HepG2 (cell line): ENCODE results near the gene SSH3. TPM values are rescaled to one million over a fixed set of nuclear protein-coding genes. Genes with fewer than 3 reads are reported as not detected.

ENCODE experiments used
- ATAC-seq: fragments of 200-7000 bp; cut with Tn5 transposase; 3 replicates; pipeline ENCODE4 v1.9.1; 2020; ENCODE audit warnings: mild to moderate bottlenecking, moderate library complexity
- BruUV-seq: library from RNA; stranded (reverse); fragments of 400-500 nt; replicated peaks from 2 replicates; lab custom pipeline; 2021; lab: Mats Ljungman, UMichigan
- CTCF ChIA-PET: fragments of 300-600 bp; formaldehyde crosslinking; extraction: SDS; loops from one replicate; lab custom pipeline; 2021; ENCODE audit warnings: low total read pairs, inconsistent platforms, low intra/inter-chr PET ratio; lab: Yijun Ruan, JAX
- POLR2A ChIA-PET: fragments of 350-600 bp; sonication (Branson Sonifier 250); formaldehyde crosslinking; loops from one replicate; lab custom pipeline; 2020; ENCODE audit warnings: antibody characterized with exemption, inconsistent platforms; lab: Yijun Ruan, JAX
- DNase-seq: peaks from one replicate; pipeline ENCODE4 v3.0.0-alpha.2; 2015; ENCODE audit warnings: low spot score
- FAIRE-seq: peaks from 3 replicates; lab custom pipeline; 2011; peaks lifted over from hg19 to GRCh38; lab: Jason Lieb, UNC
- H2AFZ ChIP-seq: one replicate; pipeline ENCODE4 v1.6.1; 2011; ENCODE audit warnings: low read length, inconsistent platforms
- H3K27ac ChIP-seq: fragments of 300-600 bp; 3 replicates; pipeline ENCODE4 v1.8.0; 2011; ENCODE audit warnings: mixed run types, mild to moderate bottlenecking, mixed read lengths, low read length, inconsistent platforms; ENCODE audit not compliant: insufficient read depth; ENCODE audit errors: extremely low read length
- H3K27me3 ChIP-seq, 2 experiments: fragments of 200-600 bp in 1 of 2; 2 replicates in 1 of 2; 3 replicates in 1 of 2; pipeline versions ENCODE4 v1.6.0 to v1.8.0; 2011; ENCODE audit warnings: low read length in 2 of 2, mild to moderate bottlenecking in 2 of 2, moderate library complexity in 2 of 2, inconsistent platforms in 1 of 2; ENCODE audit not compliant: insufficient read depth in 2 of 2, control insufficient read depth in 1 of 2
- H3K36me3 ChIP-seq, 2 experiments: fragments of 200-600 bp in 1 of 2; replicated peaks in 1 of 2; 2 replicates in 1 of 2; 3 replicates in 1 of 2; pipeline versions ENCODE4 v1.5.1 to v1.8.0; 2011; ENCODE audit warnings: low read length in 2 of 2, inconsistent platforms in 1 of 2; ENCODE audit not compliant: insufficient read depth in 2 of 2, control insufficient read depth in 1 of 2
- H3K4me1 ChIP-seq: 2 replicates; pipeline ENCODE4 v1.5.1; 2012; ENCODE audit warnings: low read length, inconsistent platforms; ENCODE audit not compliant: insufficient read depth
- H3K4me2 ChIP-seq: 2 replicates; pipeline ENCODE4 v1.6.0; 2011; ENCODE audit warnings: low read depth, low read length, inconsistent platforms
- H3K4me3 ChIP-seq, 3 experiments: fragments of 200-600 bp in 1 of 3; sonication (generic), shearing (Covaris generic) in 1 of 3; replicated peaks in 1 of 3; 2 replicates each; pipeline ENCODE4 v1.5.1; 2011 to 2016; ENCODE audit warnings: low read length in 3 of 3, inconsistent platforms in 2 of 3, low read depth in 2 of 3, mild to moderate bottlenecking in 2 of 3, control low read depth in 1 of 3, mixed read lengths in 1 of 3; ENCODE audit not compliant: insufficient read depth in 1 of 3
- H3K79me2 ChIP-seq: one replicate; pipeline ENCODE4 v1.6.1; 2011; ENCODE audit warnings: low read length, inconsistent platforms; ENCODE audit not compliant: insufficient read depth
- H3K9ac ChIP-seq: 2 replicates; pipeline ENCODE4 v1.6.0; 2011; ENCODE audit warnings: mild to moderate bottlenecking, low read depth, low read length, inconsistent platforms; ENCODE audit not compliant: insufficient read depth
- H3K9me3 ChIP-seq: 2 replicates; pipeline ENCODE4 v1.5.1; 2012; ENCODE audit warnings: mild to moderate bottlenecking, low read length
- H4K20me1 ChIP-seq: 2 replicates; pipeline ENCODE4 v1.6.0; 2011; ENCODE audit warnings: inconsistent platforms, mild to moderate bottlenecking, low read length, moderate library complexity; ENCODE audit not compliant: insufficient read depth
- ADNP ChIP-seq: sonication (generic); formaldehyde crosslinking; IDR thresholded peaks from 2 replicates; pipeline ENCODE4 v1.4.0; 2020; ENCODE audit warnings: missing genetic modification reagents
- ARID5B ChIP-seq: IDR thresholded peaks from 2 replicates; pipeline ENCODE4 v1.4.0; 2020; ENCODE audit warnings: mild to moderate bottlenecking, missing genetic modification reagents
- EEA1 ChIP-seq: sonication (generic); formaldehyde crosslinking; IDR thresholded peaks from 2 replicates; pipeline ENCODE4 v1.5.1; 2020; ENCODE audit warnings: mild to moderate bottlenecking, missing genetic modification reagents, borderline replicate concordance
- KLF11 ChIP-seq: IDR thresholded peaks from 2 replicates; pipeline ENCODE4 v1.6.1; 2016; ENCODE audit warnings: missing compliant biosample characterization
- NFKBIZ ChIP-seq: IDR thresholded peaks from 2 replicates; pipeline ENCODE4 v1.6.1; 2018; ENCODE audit warnings: missing genetic modification reagents, missing compliant biosample characterization
- PAWR ChIP-seq: sonication (generic); formaldehyde crosslinking; IDR thresholded peaks from 2 replicates; pipeline ENCODE4 v1.4.0; 2020; ENCODE audit warnings: missing genetic modification reagents, mild to moderate bottlenecking, borderline replicate concordance
- RBM22 ChIP-seq: fragments of 200-400 bp; formaldehyde crosslinking; optimal IDR thresholded peaks from 2 replicates; pipeline ENCODE3; 2017; ENCODE audit warnings: mild to moderate bottlenecking, low read length, moderate library complexity
- RFXANK ChIP-seq: IDR thresholded peaks from 2 replicates; pipeline ENCODE4 v1.6.1; 2016
- SETDB1 ChIP-seq: sonication (generic); formaldehyde crosslinking; IDR thresholded peaks from 2 replicates; pipeline ENCODE4 v1.5.1; 2020; ENCODE audit warnings: missing genetic modification reagents, mild to moderate bottlenecking, borderline replicate concordance
- TCF7L2 ChIP-seq: IDR thresholded peaks from 2 replicates; pipeline ENCODE4 v1.6.1; 2011; ENCODE audit warnings: mild to moderate bottlenecking, low read depth, low read length, moderate library complexity
- ZNF260 ChIP-seq: sonication (generic); formaldehyde crosslinking; IDR thresholded peaks from 2 replicates; pipeline ENCODE4 v1.4.0; 2020; ENCODE audit warnings: missing genetic modification reagents, low read depth, mild to moderate bottlenecking, borderline replicate concordance
- ZNF557 ChIP-seq: sonication (generic); formaldehyde crosslinking; IDR thresholded peaks from 2 replicates; pipeline ENCODE4 v1.4.0; 2020; ENCODE audit warnings: missing genetic modification reagents
- ZNF747 ChIP-seq: sonication (generic); formaldehyde crosslinking; IDR thresholded peaks from 2 replicates; pipeline ENCODE4 v1.8.1; 2023; ENCODE audit warnings: missing genetic modification reagents, mild to moderate bottlenecking, borderline replicate concordance
- ZNF792 ChIP-seq: IDR thresholded peaks from 2 replicates; pipeline ENCODE4 v1.6.1; 2016
- ZNF83 ChIP-seq: sonication (generic); formaldehyde crosslinking; IDR thresholded peaks from 2 replicates; pipeline ENCODE4 v1.4.0; 2020; ENCODE audit warnings: missing genetic modification reagents, mild to moderate bottlenecking, borderline replicate concordance
- ZSCAN21 ChIP-seq: sonication (generic); formaldehyde crosslinking; IDR thresholded peaks from 2 replicates; pipeline ENCODE4 v1.8.0; 2022; ENCODE audit warnings: mild to moderate bottlenecking, missing genetic modification reagents, moderate library complexity, borderline replicate concordance
- WGBS: methylation state at CpG from one replicate; pipeline ENCODE4 v1.1.6; 2017; ENCODE audit warnings: low lambda C conversion rate; 5-methylcytosine and 5-hydroxymethylcytosine counted together
- in situ Hi-C: cut with HindIII; loops from 2 replicates; pipeline ENCODE4 v1.10.0; 2017; ENCODE audit warnings: low pct_unique_long_range_greater_than_20kb; ENCODE audit not compliant: extremely low pct_ligation_motif_present
- intact Hi-C: fragments of 100-400 bp; cut with micrococcal nuclease; formaldehyde crosslinking; loops from one replicate; pipeline ENCODE4 v1.10.0; 2022; ENCODE audit not compliant: unreplicated experiment
- polyA plus RNA-seq, 8 experiments: library from polyadenylated mRNA; depleted of rRNA in 3 of 8; stranded (reverse) in 7 of 8; unstranded in 1 of 8; fragments of >200 nt; fragmentation: Illumina TruSeq in 4 of 8; extraction: Trizol in 4 of 8; gene quantifications; 2 replicates each; pipeline versions ENCODE4 v1.2.1 to v1.2.3, GENCODE V29; 2011 to 2016; ENCODE audit warnings: low read depth in 4 of 8, missing spikeins in 1 of 8, mixed read lengths in 1 of 8; ENCODE audit not compliant: insufficient read depth in 1 of 8
- total RNA-seq, 5 experiments: library from RNA; depleted of rRNA; stranded (reverse); fragments of >200 nt; fragmentation: Illumina TruSeq; extraction: Trizol; gene quantifications; 2 replicates each; pipeline ENCODE4 v1.2.3, GENCODE V29; 2016; ENCODE audit warnings: low read depth in 1 of 5

Gene SSH3
- total and polyA plus RNA-seq, 2 of the 13 experiments (the other 11 are each of a cell fraction or from before 2014, with no cell fraction given), result 12.4 to 18.8 TPM

GRCh38 chr11:67309661-67310061 lies 6.3 kb downstream of the SSH3 start:
- in situ Hi-C loops, result no loop called here
- no peaks in the 10 kb centered on the region for H4K20me1 ChIP-seq
- intact Hi-C loops, result loop anchor here (10.0 kb wide), 1 partner anchor 195 kb away; the partner anchor contains the start of gene KDM2A
- CTCF ChIA-PET, result no interaction called here
- BruUV-seq, result no TSS peak
- no peaks in the 10 kb centered on the region for H3K27me3 ChIP-seq
- no peak for FAIRE-seq
- 96% methylated on average over 5 of the region's 14 CpGs for WGBS
- no peak overlapping the region for H2AFZ ChIP-seq
- no peak overlapping the region for H3K4me2 ChIP-seq
- no peak overlapping the region for H3K9ac ChIP-seq
- H3K9me3 ChIP-seq, result no peaks in the 10 kb centered on the region
- TF ChIP-seq ZNF792 (no peak), RFXANK (no peak), PAWR (CRISPR knock-in tag) (no peak), ZNF557 (CRISPR knock-in tag) (no peak), RBM22 (no peak), KLF11 (CRISPR knock-in tag) (no peak)
- TF ChIP-seq, all 625 proteins: peak for 0
- H3K36me3 ChIP-seq, result peaks cover 0 to 2% of the 10 kb centered on the region in 2 experiments; a peak in 3 of 5 replicates
- DNase-seq, result no peak
- H3K4me1 ChIP-seq, result peaks cover 7% of the 10 kb centered on the region
- H3K79me2 ChIP-seq, result peaks cover 2% of the 10 kb centered on the region
- no peak for ATAC-seq
- H3K4me3 ChIP-seq, result no peak overlapping the region
- H3K27ac ChIP-seq, result no peak overlapping the region
- POLR2A ChIA-PET, result no interaction called here

- Histone ChIP-seq H3K36me3 (peaks cover 0 to 2% of the 10 kb centered on the region in 2 experiments; a peak in 3 of 5 replicates), H3K4me1 (no peaks in the 10 kb centered on the region; the same call in 1 of the 2 replicates), H3K9ac (no peak overlapping the region), H2AFZ (no peak overlapping the region), H3K27me3 (no peaks in the 10 kb centered on the region), H3K27ac (no peak overlapping the region), H3K4me2 (no peak overlapping the region), H4K20me1 (no peaks in the 10 kb centered on the region), H3K4me3 (no peak overlapping the region), H3K79me2 (no peaks in the 10 kb centered on the region), H3K9me3 (no peaks in the 10 kb centered on the region)
- in situ Hi-C loops (no loop called here), intact Hi-C loops (loop anchor here (10.0 kb wide), 1 partner anchor 196 kb away; the partner anchor contains the start of gene KDM2A)
- CTCF ChIA-PET, result no interaction called here
- DNase-seq (no peak), FAIRE-seq (no peak), ATAC-seq (no peak)
- POLR2A ChIA-PET, result interaction anchor here (2.0 kb wide), 1 partner anchor 7 kb away, joined by 9 read pairs; the partner anchor contains the start of gene SSH3
- BruUV-seq, result no TSS peak
- WGBS, result 95% methylated on average over 14 of the region's 19 CpGs
- no peak for TF ChIP-seq TCF7L2
- no peak for TF ChIP-seq ZNF83 (CRISPR knock-in tag)
- no peak for TF ChIP-seq NFKBIZ (CRISPR knock-in tag)
- TF ChIP-seq ZNF747 (CRISPR knock-in tag), result no peak
- no peak for TF ChIP-seq ARID5B (CRISPR knock-in tag)
- no peak for TF ChIP-seq SETDB1 (CRISPR knock-in tag)
- no peak for TF ChIP-seq EEA1 (CRISPR knock-in tag)
- TF ChIP-seq ADNP, result no peak
- no peak for TF ChIP-seq ZNF260
- TF ChIP-seq ZSCAN21 (CRISPR knock-in tag), result no peak
Measured at GRCh38 chr11:67310246-67311050, 7.1 kb downstream of the SSH3 start.
